Fibroblast of lung (primary cell): Measurements from ENCODE around the gene CLCN4.

Experiments used
- EZH2 ChIP-seq: IDR thresholded peaks from 2 replicates; pipeline ENCODE4 v1.5.1; 2012; ENCODE audit warnings: low read length, control low read depth, mild to moderate bottlenecking; ENCODE audit errors: missing control alignments
- TF ChIP-seq, protein P1 (sequence below), 2 donors: IDR thresholded peaks in 1 of 2; conservative IDR thresholded peaks in 1 of 2; 1 replicate in 1 of 2; 2 replicates in 1 of 2; pipeline ENCODE4 v1.5.1; 2011 to 2012; ENCODE audit warnings: low read length in 2 of 2, control low read depth in 1 of 2, inconsistent platforms in 1 of 2, low read depth in 1 of 2, mild to moderate bottlenecking in 1 of 2

DNA sequence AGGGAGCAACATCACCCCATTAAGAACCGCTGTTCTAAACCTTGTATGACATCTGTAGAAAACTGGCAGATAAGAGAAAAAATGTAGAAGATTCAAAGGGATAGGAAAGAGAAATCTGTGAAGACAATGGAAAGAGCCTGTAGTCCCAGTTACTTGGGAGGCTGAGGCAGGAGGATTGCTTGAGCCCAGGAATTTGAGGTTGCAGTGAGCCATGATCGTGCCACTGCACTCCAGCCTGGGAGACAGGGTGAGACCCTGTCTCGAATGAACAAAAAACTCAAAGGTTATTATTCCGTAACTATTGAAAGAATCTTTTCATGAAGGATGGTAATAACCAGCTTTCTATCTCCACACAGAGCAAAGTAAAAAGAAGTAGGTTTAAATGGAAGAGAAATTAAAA, 1.6 kb upstream of the CLCN4 start:
- TF ChIP-seq, protein P1, sequence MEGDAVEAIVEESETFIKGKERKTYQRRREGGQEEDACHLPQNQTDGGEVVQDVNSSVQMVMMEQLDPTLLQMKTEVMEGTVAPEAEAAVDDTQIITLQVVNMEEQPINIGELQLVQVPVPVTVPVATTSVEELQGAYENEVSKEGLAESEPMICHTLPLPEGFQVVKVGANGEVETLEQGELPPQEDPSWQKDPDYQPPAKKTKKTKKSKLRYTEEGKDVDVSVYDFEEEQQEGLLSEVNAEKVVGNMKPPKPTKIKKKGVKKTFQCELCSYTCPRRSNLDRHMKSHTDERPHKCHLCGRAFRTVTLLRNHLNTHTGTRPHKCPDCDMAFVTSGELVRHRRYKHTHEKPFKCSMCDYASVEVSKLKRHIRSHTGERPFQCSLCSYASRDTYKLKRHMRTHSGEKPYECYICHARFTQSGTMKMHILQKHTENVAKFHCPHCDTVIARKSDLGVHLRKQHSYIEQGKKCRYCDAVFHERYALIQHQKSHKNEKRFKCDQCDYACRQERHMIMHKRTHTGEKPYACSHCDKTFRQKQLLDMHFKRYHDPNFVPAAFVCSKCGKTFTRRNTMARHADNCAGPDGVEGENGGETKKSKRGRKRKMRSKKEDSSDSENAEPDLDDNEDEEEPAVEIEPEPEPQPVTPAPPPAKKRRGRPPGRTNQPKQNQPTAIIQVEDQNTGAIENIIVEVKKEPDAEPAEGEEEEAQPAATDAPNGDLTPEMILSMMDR (conservative IDR thresholded peaks at IDR 0.05 in 1 of 2, IDR thresholded peaks at IDR 0.05 in 1 of 2; ENCODE audit: low read depth in 1 of 2, low read length in 2 of 2), result no peak
- TF ChIP-seq EZH2, result no peak
